Loucy (cell line): Measurements from ENCODE around the gene PTPN3.

Experiments used
- H2AFZ ChIP-seq: fragments of 200-600 bp; sonication (generic); 2 replicates; pipeline ENCODE4 v1.6.0; 2016; ENCODE audit warnings: antibody characterized with exemption, mild to moderate bottlenecking, low read length, moderate library complexity
- H3F3A ChIP-seq: fragments of 200-600 bp; 2 replicates; pipeline ENCODE4 v1.6.0; 2016; ENCODE audit warnings: antibody characterized with exemption, low read depth, mild to moderate bottlenecking
- H3K27me3 ChIP-seq: fragments of 200-600 bp; sonication (generic); 2 replicates; pipeline ENCODE4 v1.6.1; 2014; ENCODE audit warnings: low read length, mild to moderate bottlenecking; ENCODE audit not compliant: insufficient read depth, poor library complexity, severe bottlenecking
- H3K36me3 ChIP-seq: fragments of 200-600 bp; sonication (generic); 2 replicates; pipeline ENCODE4 v1.6.1; 2016; ENCODE audit warnings: low read length; ENCODE audit not compliant: insufficient read depth
- H3K4me1 ChIP-seq: fragments of 200-600 bp; sonication (generic); 2 replicates; pipeline ENCODE4 v1.5.1; 2014; ENCODE audit warnings: low read length, mild to moderate bottlenecking; ENCODE audit not compliant: insufficient read depth, poor library complexity, severe bottlenecking
- H3K4me2 ChIP-seq: fragments of 200-600 bp; sonication (generic); 2 replicates; pipeline ENCODE4 v1.6.0; 2014; ENCODE audit warnings: antibody characterized with exemption, low read length, low read depth, mild to moderate bottlenecking; ENCODE audit not compliant: poor library complexity, severe bottlenecking
- H3K4me3 ChIP-seq: fragments of 200-600 bp; sonication (generic); 2 replicates; pipeline ENCODE4 v1.5.1; 2014; ENCODE audit warnings: low read length, mild to moderate bottlenecking, mixed read lengths; ENCODE audit not compliant: poor library complexity, severe bottlenecking
- H3K79me2 ChIP-seq: fragments of 200-600 bp; sonication (generic); 2 replicates; pipeline ENCODE4 v1.6.1; 2014; ENCODE audit warnings: low read length; ENCODE audit not compliant: insufficient read depth
- H3K9ac ChIP-seq: fragments of 200-600 bp; sonication (generic); 2 replicates; pipeline ENCODE4 v1.6.0; 2014; ENCODE audit warnings: mild to moderate bottlenecking, low read depth, low read length, moderate library complexity; ENCODE audit not compliant: poor library complexity, severe bottlenecking
- H3K9me2 ChIP-seq: fragments of 200-600 bp; sonication (generic); replicated peaks from 2 replicates; pipeline ENCODE4 v1.6.1; 2016; ENCODE audit warnings: low read depth, low read length, mixed read lengths
- H3K9me3 ChIP-seq: fragments of 200-600 bp; sonication (generic); 2 replicates; pipeline ENCODE4 v1.6.1; 2014; ENCODE audit warnings: mild to moderate bottlenecking, antibody characterized with exemption, low read length, low read depth; ENCODE audit not compliant: insufficient read depth
- H4K20me1 ChIP-seq: fragments of 200-600 bp; sonication (generic); 2 replicates; pipeline ENCODE4 v1.6.0; 2014; ENCODE audit warnings: antibody characterized with exemption, low read length, mild to moderate bottlenecking; ENCODE audit not compliant: insufficient read depth, poor library complexity, severe bottlenecking
- CTCF ChIP-seq: fragments of 200-600 bp; sonication (generic); conservative IDR thresholded peaks from 2 replicates; pipeline ENCODE4 v1.5.1; 2014; ENCODE audit warnings: mild to moderate bottlenecking, antibody characterized with exemption, low read length
- EZH2phosphoT487 ChIP-seq: fragments of 200-600 bp; IDR thresholded peaks from 2 replicates; pipeline ENCODE4 v1.6.1; 2018; ENCODE audit warnings: antibody characterized with exemption, mild to moderate bottlenecking, moderate library complexity, borderline replicate concordance

PTPN3 gene

DNA sequence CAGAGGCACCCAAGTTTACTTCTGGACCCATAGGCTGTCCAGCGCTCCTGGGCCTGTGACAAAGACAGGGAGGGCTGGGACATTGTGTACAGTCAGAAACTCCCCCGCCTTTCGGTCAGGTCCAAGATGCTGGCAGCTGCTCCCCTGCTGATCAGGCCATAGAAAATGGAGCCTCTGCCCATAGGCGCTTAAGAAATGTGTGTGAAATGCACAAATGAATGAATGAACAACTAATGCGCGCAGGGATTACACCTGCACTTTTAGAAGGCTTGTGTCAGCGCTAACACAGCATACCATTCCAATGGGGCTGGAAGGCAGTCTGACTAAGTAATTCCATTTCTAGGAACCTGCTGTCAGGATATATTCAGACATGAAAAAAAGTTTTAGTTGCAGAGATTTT, 16.3 kb downstream of the PTPN3 start:
- H4K20me1 ChIP-seq, result no peaks in the 10 kb centered on the region
- H3K27me3 ChIP-seq, result peaks cover 43% of the 10 kb centered on the region
- H3K9ac ChIP-seq, result no peak overlapping the region
- no peaks in the 10 kb centered on the region for H3K9me3 ChIP-seq
- no peaks in the 10 kb centered on the region for H3K4me1 ChIP-seq
- no peaks in the 10 kb centered on the region for H3K9me2 ChIP-seq
- H3K4me2 ChIP-seq, result no peak overlapping the region
- no peaks in the 10 kb centered on the region for H3F3A ChIP-seq
- no peak for TF ChIP-seq EZH2phosphoT487
- H3K36me3 ChIP-seq, result no peaks in the 10 kb centered on the region
- no peak overlapping the region for H3K4me3 ChIP-seq
- H2AFZ ChIP-seq, result no peak overlapping the region
- H3K79me2 ChIP-seq, result no peaks in the 10 kb centered on the region

- Histone ChIP-seq H3K9ac (no peak overlapping the region), H3K4me3 (no peak overlapping the region), H3K9me3 (no peaks in the 10 kb centered on the region), H3K4me1 (no peaks in the 10 kb centered on the region), H3K9me2 (no peaks in the 10 kb centered on the region), H3K79me2 (no peaks in the 10 kb centered on the region), H3K27me3 (peaks cover 58% of the 10 kb centered on the region), H4K20me1 (no peaks in the 10 kb centered on the region), H3K4me2 (no peak overlapping the region), H3K36me3 (no peaks in the 10 kb centered on the region), H2AFZ (no peak overlapping the region), H3F3A (no peaks in the 10 kb centered on the region)
- no peak for TF ChIP-seq EZH2phosphoT487
- no peak for TF ChIP-seq CTCF
These were observed 18.3 kb downstream of the PTPN3 start for GRCh38 chr9:109479822-109480221.

DNA sequence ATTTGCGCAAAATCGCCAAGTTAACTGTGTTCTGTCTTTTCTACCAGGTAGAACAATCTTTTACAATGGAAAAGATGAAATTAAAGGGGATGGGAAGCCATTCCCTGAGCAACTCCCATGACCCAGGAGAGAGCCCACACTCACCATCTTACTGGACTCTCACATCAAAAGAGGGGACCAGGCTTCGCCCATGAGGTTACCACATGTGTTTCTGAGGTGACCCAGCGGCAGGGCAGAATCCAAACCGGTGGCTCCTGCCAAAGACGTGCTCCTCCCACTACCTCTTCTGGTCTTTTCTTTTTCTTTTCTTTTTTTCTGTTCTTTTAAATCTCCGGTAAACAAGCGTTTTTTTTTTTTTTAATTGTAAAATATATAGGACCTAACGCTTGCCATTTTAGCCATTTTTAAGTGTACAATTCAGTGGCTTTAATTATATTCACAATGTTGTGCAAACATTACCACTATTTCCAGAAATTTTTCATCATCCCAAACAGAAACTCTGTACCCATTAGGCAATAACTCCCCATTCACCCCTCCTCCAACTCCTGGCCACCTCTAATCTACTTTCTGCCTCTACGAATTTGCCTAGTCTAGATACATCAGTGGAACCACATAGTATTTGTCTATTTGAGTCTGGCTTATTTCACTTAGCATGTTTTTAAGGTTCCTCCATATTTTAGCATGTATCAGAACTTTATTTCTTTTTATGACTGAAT, 19.3 kb downstream of the PTPN3 start:
- TF ChIP-seq EZH2phosphoT487 (no peak), CTCF (no peak)
- no peaks in the 10 kb centered on the region for H4K20me1 ChIP-seq
- H3K36me3 ChIP-seq, result no peaks in the 10 kb centered on the region
- no peaks in the 10 kb centered on the region for H3K9me2 ChIP-seq
- no peaks in the 10 kb centered on the region for H3K79me2 ChIP-seq
- no peak overlapping the region for H3K9ac ChIP-seq
- H3K9me3 ChIP-seq, result no peaks in the 10 kb centered on the region
- peaks cover 68% of the 10 kb centered on the region for H3K27me3 ChIP-seq
- no peak overlapping the region for H2AFZ ChIP-seq
- H3K4me2 ChIP-seq, result no peak overlapping the region
- H3K4me3 ChIP-seq, result no peak overlapping the region
- no peaks in the 10 kb centered on the region for H3K4me1 ChIP-seq
- no peaks in the 10 kb centered on the region for H3F3A ChIP-seq

DNA sequence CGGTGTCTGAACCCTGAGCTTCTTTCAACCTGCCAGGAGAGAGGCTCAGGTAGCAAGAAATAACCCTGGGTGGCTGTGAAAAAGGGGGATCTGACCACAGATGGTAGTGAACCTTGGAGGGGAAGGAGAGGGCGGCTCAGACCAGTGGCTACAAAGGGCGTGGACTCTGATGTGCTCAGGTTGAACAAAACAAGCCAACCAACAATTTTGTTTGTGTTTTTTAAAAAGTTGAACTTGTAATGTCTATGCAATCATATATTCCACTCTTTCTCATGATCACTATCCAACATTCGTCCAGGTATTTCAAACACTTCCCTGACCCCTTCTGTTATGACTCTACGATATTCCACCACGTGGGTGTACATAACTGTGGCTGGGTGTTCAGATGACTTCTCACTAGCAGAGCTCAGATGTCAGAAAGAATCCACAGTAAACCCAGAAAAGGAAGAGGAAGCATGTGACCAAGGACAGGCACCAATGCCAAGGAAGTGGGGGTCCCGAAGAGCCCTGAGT, 20.0 kb downstream of the PTPN3 start:
- TF ChIP-seq EZH2phosphoT487 (no peak), CTCF (no peak)
- Histone ChIP-seq H3K27me3 (peaks cover 69% of the 10 kb centered on the region), H3K36me3 (no peaks in the 10 kb centered on the region), H3K9me2 (no peaks in the 10 kb centered on the region), H3K79me2 (no peaks in the 10 kb centered on the region), H3K9me3 (no peaks in the 10 kb centered on the region), H3K4me3 (no peak overlapping the region), H3K4me2 (no peak overlapping the region), H3F3A (no peaks in the 10 kb centered on the region), H4K20me1 (no peaks in the 10 kb centered on the region), H3K9ac (no peak overlapping the region), H3K4me1 (no peaks in the 10 kb centered on the region), H2AFZ (no peak overlapping the region)
